NCI-H226 (cell line): ENCODE results near the gene FYN.

Experiments used
- DNase-seq: peaks from one replicate; pipeline ENCODE4 v3.0.0-alpha.2; 2015

The FYN gene

GRCh38 chr6:111674413-111674812, 198.8 kb downstream of the FYN start:
- no peak for DNase-seq

GRCh38 chr6:111673937-111674336, 199.3 kb downstream of the FYN start:
- DNase-seq: no peak

- DNase-seq: no peak
These were observed 199.7 kb downstream of the FYN start for GRCh38 chr6:111673532-111673931.

- no peak for DNase-seq
These were observed 200.3 kb downstream of the FYN start for GRCh38 chr6:111672761-111673450.

- no peak for DNase-seq
These were observed 203.9 kb downstream of the FYN start for GRCh38 chr6:111669326-111669725.

GRCh38 chr6:111668410-111668809, 204.8 kb downstream of the FYN start:
- DNase-seq: no peak

- DNase-seq: no peak
These were observed 205.3 kb downstream of the FYN start for GRCh38 chr6:111667931-111668330.

- DNase-seq: no peak
These were observed 206.4 kb downstream of the FYN start for GRCh38 chr6:111666847-111667246.

GRCh38 chr6:111664565-111665030, 208.7 kb downstream of the FYN start:
- no peak for DNase-seq

- no peak for DNase-seq
These were observed 209.3 kb downstream of the FYN start for GRCh38 chr6:111663692-111664564.

GRCh38 chr6:111662794-111663593, 210.3 kb downstream of the FYN start:
- peak; percentile 13 for DNase-seq

GRCh38 chr6:111662072-111662793, 211.0 kb downstream of the FYN start:
- DNase-seq: no peak

- DNase-seq: no peak
These were observed 211.7 kb downstream of the FYN start for GRCh38 chr6:111661541-111662061.

- DNase-seq: no peak
These were observed 212.7 kb downstream of the FYN start for GRCh38 chr6:111660531-111660930.

GRCh38 chr6:111658462-111659154, 214.6 kb downstream of the FYN start:
- DNase-seq: no peak

GRCh38 chr6:111657146-111657545, 216.1 kb downstream of the FYN start:
- DNase-seq: no peak

GRCh38 chr6:111653979-111654378, 219.3 kb downstream of the FYN start:
- DNase-seq: no peak

- no peak for DNase-seq
These were observed 219.8 kb downstream of the FYN start for GRCh38 chr6:111653434-111653833.

- no peak for DNase-seq
These were observed 221.1 kb downstream of the FYN start for GRCh38 chr6:111652156-111652555.

GRCh38 chr6:111651185-111652034, 221.8 kb downstream of the FYN start:
- no peak for DNase-seq

- no peak for DNase-seq
These were observed 223.2 kb downstream of the FYN start for GRCh38 chr6:111650049-111650448.
